ENCODE measurements around the gene CTCF. TPM values are rescaled to one million over a fixed set of nuclear protein-coding genes. Genes with fewer than 3 reads are reported as not detected.
A peak's percentile ranks its signal among the peaks of the same experiment; 100 is the strongest.

Gene CTCF
- total and polyA plus RNA-seq, 4 donors = 10.1 to 35.3 (median 15.5) TPM

DNA sequence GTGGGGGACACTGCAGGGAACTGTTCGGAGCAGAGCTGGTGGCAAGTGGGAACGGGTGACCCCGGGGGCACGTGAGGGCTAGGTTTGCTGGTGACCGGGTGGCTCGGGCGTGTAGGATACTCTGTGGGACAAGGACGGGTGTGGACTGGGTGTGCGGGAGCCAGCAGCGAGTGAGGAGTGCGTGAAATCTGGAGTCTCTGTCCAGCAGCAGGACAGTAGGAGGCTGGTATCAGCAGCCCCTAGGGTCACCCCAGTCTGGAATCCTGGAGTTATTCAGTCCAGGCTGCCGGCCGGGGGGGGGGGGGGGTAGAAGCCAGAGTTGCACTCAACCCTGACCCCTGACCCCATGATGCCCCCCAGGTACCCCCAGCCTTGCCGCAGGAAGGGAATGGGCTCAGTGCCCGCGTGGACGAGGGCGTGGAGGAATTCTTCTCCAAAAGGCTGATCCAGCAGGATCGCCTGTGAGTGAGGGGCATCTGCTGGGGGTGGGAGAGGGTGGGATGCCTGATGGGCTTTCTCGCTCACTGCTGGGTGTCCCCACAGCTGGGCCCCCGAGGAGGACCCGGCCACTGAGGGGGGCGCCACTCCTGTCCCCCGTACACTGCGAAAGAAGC is 91.6 kb downstream of the CTCF start:
- TF ChIP-seq HNF4A (conservative IDR thresholded peaks at IDR 0.05) = no peak
- Histone ChIP-seq H3K9ac (ENCODE audit: low read depth in 1 of 2, low read length in 2 of 2) (no peak overlapping the region), H3K4me1 (ENCODE audit: control insufficient read depth in 4 of 4, insufficient read depth in 4 of 4, low read length in 3 of 4) (peaks cover 3 to 18% (median 11%) of the 10 kb centered on the region in 4 donors), H3K27ac (ENCODE audit: low read depth in 1 of 2, low read length in 2 of 2) (no peak overlapping the region), H3K9me3 (ENCODE audit: control insufficient read depth in 4 of 4, low read length in 3 of 4) (no peaks in the 10 kb centered on the region), H3K27me3 (ENCODE audit: control insufficient read depth in 4 of 4, insufficient read depth in 4 of 4, low read length in 3 of 4) (no peaks in the 10 kb centered on the region), H3K36me3 (ENCODE audit: control insufficient read depth in 4 of 4, insufficient read depth in 3 of 4, low read depth in 1 of 4, low read length in 3 of 4) (peaks cover 0 to 1% (median 0%) of the 10 kb centered on the region in 4 donors), H3K4me3 (ENCODE audit: low read depth in 1 of 3, low read length in 3 of 3) (peak overlapping the region in 1 of 3 donors; percentile 51)
- WGBS = 34% methylated on average over 25 of the region's 25 CpGs
- DNase-seq (ENCODE audit: low spot score) = no peak

DNA sequence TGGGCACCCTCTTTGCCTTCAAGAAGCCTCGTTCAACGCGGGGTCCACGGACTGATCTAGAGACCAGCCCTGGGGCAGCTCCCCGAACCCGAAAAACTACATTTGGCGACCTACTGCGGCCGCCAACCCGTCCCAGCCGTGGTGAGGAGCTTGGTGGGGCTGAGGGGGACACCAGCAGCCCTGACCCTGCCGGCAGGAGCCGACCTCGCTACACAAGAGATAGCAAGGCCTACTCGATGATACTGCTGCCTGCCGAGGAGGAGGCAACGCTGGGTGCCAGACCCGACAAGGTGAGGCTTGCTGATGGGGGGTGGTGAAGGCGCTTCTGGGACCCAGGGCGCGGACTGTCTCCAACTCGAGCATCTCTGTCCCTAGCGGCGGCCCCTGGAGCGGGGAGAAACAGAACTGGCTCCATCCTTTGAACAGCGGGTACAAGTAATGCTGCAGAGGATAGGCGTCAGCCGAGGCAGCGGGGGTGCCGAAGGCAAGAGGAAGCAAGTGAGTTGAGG is 92.1 kb downstream of the CTCF start:
- DNase-seq (ENCODE audit: low spot score) = no peak
- H3K4me1 ChIP-seq (ENCODE audit: control insufficient read depth in 4 of 4, insufficient read depth in 4 of 4, low read length in 3 of 4) = peaks cover 9 to 20% (median 14%) of the 10 kb centered on the region in 4 donors
- 50% methylated on average over 30 of the region's 30 CpGs for WGBS

DNA sequence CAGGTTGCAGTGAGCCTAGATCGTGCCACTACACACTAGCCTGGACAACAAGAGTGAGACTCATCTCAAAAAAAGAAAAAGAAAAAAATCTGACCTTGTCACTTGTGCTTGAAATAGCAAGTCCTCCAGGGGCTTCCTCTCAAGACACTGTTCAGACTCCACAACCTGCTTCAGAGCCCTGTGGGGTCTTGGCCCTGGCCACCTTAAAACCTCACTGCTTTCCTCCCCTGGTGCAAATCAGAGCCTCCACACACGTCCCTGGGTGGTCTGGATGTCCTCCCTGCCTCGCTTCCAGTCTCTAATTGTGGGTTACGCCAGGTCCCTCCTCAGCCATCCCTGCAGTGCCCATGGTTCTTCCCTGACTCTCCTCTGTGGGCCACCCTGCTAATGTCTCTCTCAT is 93.0 kb downstream of the CTCF start:
- WGBS = 79% methylated on average over 4 of the region's 4 CpGs
- H3K4me3 ChIP-seq (ENCODE audit: low read depth in 1 of 3, low read length in 3 of 3) = no peak overlapping the region
- H3K27me3 ChIP-seq (ENCODE audit: control insufficient read depth in 4 of 4, insufficient read depth in 4 of 4, low read length in 3 of 4) = no peaks in the 10 kb centered on the region
- TF ChIP-seq EGR1 (IDR thresholded peaks at IDR 0.05; ENCODE audit: low read depth in 2 of 2) (no peak), FOXA2 (IDR thresholded peaks at IDR 0.05) (no peak), TAF1 (conservative IDR thresholded peaks at IDR 0.05) (no peak), RXRA (IDR thresholded peaks at IDR 0.05) (no peak)
- TF ChIP-seq, protein P1, sequence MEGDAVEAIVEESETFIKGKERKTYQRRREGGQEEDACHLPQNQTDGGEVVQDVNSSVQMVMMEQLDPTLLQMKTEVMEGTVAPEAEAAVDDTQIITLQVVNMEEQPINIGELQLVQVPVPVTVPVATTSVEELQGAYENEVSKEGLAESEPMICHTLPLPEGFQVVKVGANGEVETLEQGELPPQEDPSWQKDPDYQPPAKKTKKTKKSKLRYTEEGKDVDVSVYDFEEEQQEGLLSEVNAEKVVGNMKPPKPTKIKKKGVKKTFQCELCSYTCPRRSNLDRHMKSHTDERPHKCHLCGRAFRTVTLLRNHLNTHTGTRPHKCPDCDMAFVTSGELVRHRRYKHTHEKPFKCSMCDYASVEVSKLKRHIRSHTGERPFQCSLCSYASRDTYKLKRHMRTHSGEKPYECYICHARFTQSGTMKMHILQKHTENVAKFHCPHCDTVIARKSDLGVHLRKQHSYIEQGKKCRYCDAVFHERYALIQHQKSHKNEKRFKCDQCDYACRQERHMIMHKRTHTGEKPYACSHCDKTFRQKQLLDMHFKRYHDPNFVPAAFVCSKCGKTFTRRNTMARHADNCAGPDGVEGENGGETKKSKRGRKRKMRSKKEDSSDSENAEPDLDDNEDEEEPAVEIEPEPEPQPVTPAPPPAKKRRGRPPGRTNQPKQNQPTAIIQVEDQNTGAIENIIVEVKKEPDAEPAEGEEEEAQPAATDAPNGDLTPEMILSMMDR (IDR thresholded peaks at IDR 0.05; ENCODE audit: low read depth, low read length, missing input control) = no peak
- TF ChIP-seq, protein P2, sequence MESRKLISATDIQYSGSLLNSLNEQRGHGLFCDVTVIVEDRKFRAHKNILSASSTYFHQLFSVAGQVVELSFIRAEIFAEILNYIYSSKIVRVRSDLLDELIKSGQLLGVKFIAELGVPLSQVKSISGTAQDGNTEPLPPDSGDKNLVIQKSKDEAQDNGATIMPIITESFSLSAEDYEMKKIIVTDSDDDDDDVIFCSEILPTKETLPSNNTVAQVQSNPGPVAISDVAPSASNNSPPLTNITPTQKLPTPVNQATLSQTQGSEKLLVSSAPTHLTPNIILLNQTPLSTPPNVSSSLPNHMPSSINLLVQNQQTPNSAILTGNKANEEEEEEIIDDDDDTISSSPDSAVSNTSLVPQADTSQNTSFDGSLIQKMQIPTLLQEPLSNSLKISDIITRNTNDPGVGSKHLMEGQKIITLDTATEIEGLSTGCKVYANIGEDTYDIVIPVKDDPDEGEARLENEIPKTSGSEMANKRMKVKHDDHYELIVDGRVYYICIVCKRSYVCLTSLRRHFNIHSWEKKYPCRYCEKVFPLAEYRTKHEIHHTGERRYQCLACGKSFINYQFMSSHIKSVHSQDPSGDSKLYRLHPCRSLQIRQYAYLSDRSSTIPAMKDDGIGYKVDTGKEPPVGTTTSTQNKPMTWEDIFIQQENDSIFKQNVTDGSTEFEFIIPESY (IDR thresholded peaks at IDR 0.05) = no peak
- no peak overlapping the region for H3K27ac ChIP-seq (ENCODE audit: low read depth in 1 of 2, low read length in 2 of 2)
- no peaks in the 10 kb centered on the region for H3K9me3 ChIP-seq (ENCODE audit: control insufficient read depth in 4 of 4, low read length in 3 of 4)
- no peak for DNase-seq (ENCODE audit: low spot score)
- peaks cover 9 to 27% (median 16%) of the 10 kb centered on the region in 4 donors for H3K4me1 ChIP-seq (ENCODE audit: control insufficient read depth in 4 of 4, insufficient read depth in 4 of 4, low read length in 3 of 4)
- H3K36me3 ChIP-seq (ENCODE audit: control insufficient read depth in 4 of 4, insufficient read depth in 3 of 4, low read depth in 1 of 4, low read length in 3 of 4) = peaks cover 0 to 1% (median 0%) of the 10 kb centered on the region in 4 donors
- no peak overlapping the region for H3K9ac ChIP-seq (ENCODE audit: low read depth in 1 of 2, low read length in 2 of 2)

More for the DNA sequence above, 92.1 kb downstream of the CTCF start:
- TF ChIP-seq NR2F2 (IDR thresholded peaks at IDR 0.05) (no peak), RXRA (IDR thresholded peaks at IDR 0.05) (no peak), SP1 (IDR thresholded peaks at IDR 0.05) (no peak), HNF4G (IDR thresholded peaks at IDR 0.05) (no peak), FOXA2 (IDR thresholded peaks at IDR 0.05) (no peak)
- TF ChIP-seq, protein P3, sequence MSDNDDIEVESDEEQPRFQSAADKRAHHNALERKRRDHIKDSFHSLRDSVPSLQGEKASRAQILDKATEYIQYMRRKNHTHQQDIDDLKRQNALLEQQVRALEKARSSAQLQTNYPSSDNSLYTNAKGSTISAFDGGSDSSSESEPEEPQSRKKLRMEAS (IDR thresholded peaks at IDR 0.05) = no peak
- Histone ChIP-seq H3K4me3 (ENCODE audit: low read depth in 1 of 3, low read length in 3 of 3) (no peak overlapping the region), H3K36me3 (ENCODE audit: control insufficient read depth in 4 of 4, insufficient read depth in 3 of 4, low read depth in 1 of 4, low read length in 3 of 4) (peaks cover 0 to 1% (median 0%) of the 10 kb centered on the region in 4 donors), H3K9ac (ENCODE audit: low read depth in 1 of 2, low read length in 2 of 2) (no peak overlapping the region), H3K27me3 (ENCODE audit: control insufficient read depth in 4 of 4, insufficient read depth in 4 of 4, low read length in 3 of 4) (no peaks in the 10 kb centered on the region), H3K27ac (ENCODE audit: low read depth in 1 of 2, low read length in 2 of 2) (no peak overlapping the region), H3K9me3 (ENCODE audit: control insufficient read depth in 4 of 4, low read length in 3 of 4) (no peaks in the 10 kb centered on the region)
